Neuronal stem cell (in vitro differentiated cells): ENCODE data around the gene NEK10.

ENCODE experiments used
- DNase-seq: peaks from one replicate; pipeline ENCODE4 v3.0.0-alpha.2; 2013; ENCODE audit warnings: low spot score
- H2AFZ ChIP-seq: one replicate; pipeline ENCODE4 v1.6.1; 2013; ENCODE audit warnings: mild to moderate bottlenecking, low read length, inconsistent platforms
- H2AK5ac ChIP-seq: 2 replicates; pipeline ENCODE4 v1.6.1; 2013; ENCODE audit warnings: low read depth, mild to moderate bottlenecking, inconsistent platforms, low read length, moderate library complexity, mixed read lengths
- H2BK120ac ChIP-seq: 2 replicates; pipeline ENCODE4 v1.6.1; 2013; ENCODE audit warnings: low read depth, mild to moderate bottlenecking, inconsistent platforms, low read length, moderate library complexity, mixed read lengths
- H2BK12ac ChIP-seq: one replicate; pipeline ENCODE4 v1.6.1; 2013; ENCODE audit warnings: low read length, inconsistent platforms
- H2BK15ac ChIP-seq: 2 replicates; pipeline ENCODE4 v1.6.1; 2013; ENCODE audit warnings: mild to moderate bottlenecking, low read length, inconsistent platforms, mixed read lengths
- H2BK5ac ChIP-seq: one replicate; pipeline ENCODE4 v1.6.1; 2013; ENCODE audit warnings: inconsistent platforms, mild to moderate bottlenecking, low read length, moderate library complexity
- H3K14ac ChIP-seq: one replicate; pipeline ENCODE4 v1.6.1; 2013; ENCODE audit warnings: low read length, inconsistent platforms
- H3K18ac ChIP-seq: 2 replicates; pipeline ENCODE4 v1.6.1; 2013; ENCODE audit warnings: low read length, inconsistent platforms
- H3K23ac ChIP-seq: 2 replicates; pipeline ENCODE4 v1.6.1; 2013; ENCODE audit warnings: low read depth, mild to moderate bottlenecking, mixed read lengths, low read length, inconsistent platforms; ENCODE audit not compliant: poor library complexity
- H3K27ac ChIP-seq: replicated peaks from 3 replicates; pipeline ENCODE4 v1.5.1; 2013; ENCODE audit warnings: low read length, inconsistent platforms
- H3K27me3 ChIP-seq, 3 experiments: 2 replicates each; pipeline ENCODE4 v1.6.1; 2013; ENCODE audit warnings: low read length in 3 of 3, mild to moderate bottlenecking in 2 of 3, inconsistent platforms in 1 of 3, low read depth in 1 of 3, mixed read lengths in 1 of 3, moderate library complexity in 1 of 3; ENCODE audit not compliant: control insufficient read depth in 3 of 3, insufficient read depth in 3 of 3
- H3K36me3 ChIP-seq, 2 donors: replicated peaks in 1 of 2; 2 replicates each; pipeline ENCODE4 v1.6.1; 2013; ENCODE audit warnings: low read length in 2 of 2; ENCODE audit not compliant: control insufficient read depth in 2 of 2, insufficient read depth in 2 of 2
- H3K4ac ChIP-seq: 2 replicates; pipeline ENCODE4 v1.6.1; 2013; ENCODE audit warnings: inconsistent platforms, mild to moderate bottlenecking, low read length, moderate library complexity
- H3K4me1 ChIP-seq, 2 donors: 1 replicate in 1 of 2; 2 replicates in 1 of 2; pipeline ENCODE4 v1.6.1; 2013; ENCODE audit warnings: low read length in 2 of 2, low read depth in 1 of 2; ENCODE audit not compliant: control insufficient read depth in 2 of 2, insufficient read depth in 1 of 2
- H3K4me2 ChIP-seq: one replicate; pipeline ENCODE4 v1.6.1; 2013; ENCODE audit warnings: mild to moderate bottlenecking, low read length, inconsistent platforms; ENCODE audit not compliant: insufficient read depth, poor library complexity, severe bottlenecking
- H3K4me3 ChIP-seq, 2 donors: 2 replicates each; pipeline ENCODE4 v1.5.1; 2013; ENCODE audit warnings: low read length in 2 of 2, mild to moderate bottlenecking in 2 of 2, inconsistent platforms in 1 of 2, moderate library complexity in 1 of 2
- H3K79me1 ChIP-seq: one replicate; pipeline ENCODE4 v1.6.1; 2013; ENCODE audit warnings: low read depth, mild to moderate bottlenecking, inconsistent platforms, low read length, moderate library complexity
- H3K9ac ChIP-seq: one replicate; pipeline ENCODE4 v1.6.1; 2013; ENCODE audit warnings: mild to moderate bottlenecking, low read depth, low read length, inconsistent platforms; ENCODE audit not compliant: poor library complexity
- H3K9me3 ChIP-seq, 2 donors: replicated peaks in 1 of 2; 2 replicates each; pipeline versions ENCODE3 to v1.6.1; 2013; ENCODE audit warnings: low read length in 2 of 2, mild to moderate bottlenecking in 2 of 2, inconsistent platforms in 1 of 2, low read depth in 1 of 2, mixed read lengths in 1 of 2, moderate library complexity in 1 of 2; ENCODE audit not compliant: control insufficient read depth in 2 of 2, insufficient read depth in 1 of 2
- H4K8ac ChIP-seq: one replicate; pipeline ENCODE4 v1.6.1; 2013; ENCODE audit warnings: low read depth, mild to moderate bottlenecking, inconsistent platforms, low read length, moderate library complexity
- H4K91ac ChIP-seq: one replicate; pipeline ENCODE4 v1.6.1; 2013; ENCODE audit warnings: low read length, low read depth, mild to moderate bottlenecking, inconsistent platforms; ENCODE audit not compliant: poor library complexity
- WGBS, 2 donors: extraction: QIAGEN DNeasy Blood & Tissue Kit; methylation state at CpG; one replicate each; pipeline ENCODE4 v1.1.7; 2013; ENCODE audit warnings: missing lambda C conversion rate in 2 of 2, mixed read lengths in 1 of 2; ENCODE audit not compliant: insufficient read length in 2 of 2, insufficient replicate concordance in 1 of 2; ENCODE audit errors: extremely low coverage in 2 of 2; 5-methylcytosine and 5-hydroxymethylcytosine counted together

Gene NEK10

DNA sequence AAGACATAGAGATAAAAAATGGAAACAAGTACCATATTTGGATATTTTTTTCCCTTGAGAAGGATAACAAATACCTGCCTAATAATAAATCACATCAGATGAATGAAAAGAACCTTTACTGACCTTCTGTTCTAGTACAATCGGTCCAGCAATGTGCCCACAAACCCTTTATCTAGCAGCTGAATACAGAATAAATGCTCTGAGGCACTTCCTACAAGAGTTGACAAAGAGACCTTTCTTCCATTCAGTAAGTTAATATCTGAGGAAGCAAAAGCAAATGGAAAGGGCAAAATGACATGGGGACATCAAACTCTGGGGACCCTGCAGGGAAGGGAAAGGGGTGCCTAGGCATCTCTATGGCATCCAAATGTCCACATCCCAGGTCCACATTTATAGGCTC, 115.8 kb downstream of the NEK10 start:
- no peaks in the 10 kb centered on the region for H3K4me1 ChIP-seq
- no peak overlapping the region for H3K9ac ChIP-seq
- H2BK12ac ChIP-seq = no peak overlapping the region
- H2BK15ac ChIP-seq = no peak overlapping the region
- H3K9me3 ChIP-seq = no peaks in the 10 kb centered on the region
- no peak overlapping the region for H3K14ac ChIP-seq
- no peaks in the 10 kb centered on the region for H3K79me1 ChIP-seq
- no peak overlapping the region for H4K91ac ChIP-seq
- H3K4me2 ChIP-seq = no peak overlapping the region
- WGBS, 2 donors = no CpG with 5 or more reads among the region's 1 CpG
- H2BK120ac ChIP-seq = no peak overlapping the region
- H3K18ac ChIP-seq = no peak overlapping the region
- no peak for DNase-seq
- H3K27ac ChIP-seq = no peak overlapping the region
- H3K4ac ChIP-seq = no peak overlapping the region
- no peaks in the 10 kb centered on the region for H3K36me3 ChIP-seq
- no peak overlapping the region for H3K23ac ChIP-seq
- H2BK5ac ChIP-seq = no peak overlapping the region
- H3K4me3 ChIP-seq = no peak overlapping the region
- no peak overlapping the region for H2AFZ ChIP-seq
- no peak overlapping the region for H2AK5ac ChIP-seq
- H3K27me3 ChIP-seq = no peaks in the 10 kb centered on the region
- no peak overlapping the region for H4K8ac ChIP-seq

DNA sequence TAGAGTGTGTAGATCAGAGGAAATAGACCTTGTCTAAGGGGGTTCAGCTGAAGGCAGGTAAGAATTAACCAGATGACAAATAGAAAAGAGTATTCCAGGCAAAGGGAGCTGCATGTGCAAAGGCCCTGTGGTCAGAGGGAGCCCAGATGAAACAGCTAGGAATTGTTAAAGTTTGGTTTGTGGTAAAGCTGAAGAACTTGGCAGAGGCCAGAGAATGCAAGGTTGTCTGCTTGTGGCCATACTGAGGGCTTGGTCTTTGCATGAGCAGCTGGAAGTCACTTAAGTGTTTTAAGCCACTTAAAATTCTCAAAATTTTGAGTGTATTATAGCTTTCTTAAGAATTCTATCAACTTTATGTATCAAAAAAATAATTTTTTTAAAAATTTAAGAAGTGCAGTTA, 116.5 kb downstream of the NEK10 start:
- no peak overlapping the region for H2AFZ ChIP-seq
- H2BK12ac ChIP-seq = no peak overlapping the region
- no peak overlapping the region for H2BK15ac ChIP-seq
- no peak overlapping the region for H3K18ac ChIP-seq
- no peaks in the 10 kb centered on the region for H3K4me1 ChIP-seq
- no peak overlapping the region for H3K23ac ChIP-seq
- no peak overlapping the region for H3K14ac ChIP-seq
- H3K79me1 ChIP-seq = no peaks in the 10 kb centered on the region
- H3K9ac ChIP-seq = no peak overlapping the region
- H2BK120ac ChIP-seq = no peak overlapping the region
- H2AK5ac ChIP-seq = no peak overlapping the region
- H3K4ac ChIP-seq = no peak overlapping the region
- no peak overlapping the region for H4K91ac ChIP-seq
- no peak overlapping the region for H3K4me3 ChIP-seq
- no peaks in the 10 kb centered on the region for H3K27me3 ChIP-seq
- H3K9me3 ChIP-seq = no peaks in the 10 kb centered on the region
- H2BK5ac ChIP-seq = no peak overlapping the region
- no peak overlapping the region for H4K8ac ChIP-seq
- H3K27ac ChIP-seq = no peak overlapping the region
- H3K4me2 ChIP-seq = no peak overlapping the region
- DNase-seq = no peak
- H3K36me3 ChIP-seq = no peaks in the 10 kb centered on the region

DNA sequence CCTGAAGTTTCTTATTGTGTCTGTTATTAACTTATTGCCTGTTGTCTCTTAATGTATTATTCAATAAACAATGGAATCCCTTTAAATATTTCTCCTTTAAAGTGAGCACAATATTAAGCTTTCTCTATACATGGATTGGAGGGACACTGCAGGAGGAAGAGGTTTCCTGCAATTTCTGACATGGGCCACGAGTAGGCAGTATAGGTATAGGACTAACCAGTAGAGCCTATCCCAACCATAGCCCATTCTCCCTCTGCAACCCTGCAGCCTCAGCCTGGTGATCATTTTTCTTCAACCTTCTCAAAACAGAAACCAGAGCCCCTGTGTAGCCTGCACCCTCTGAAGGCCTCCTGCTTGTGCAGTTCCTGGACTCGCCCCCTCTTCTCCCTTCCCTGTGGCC, 124.8 kb downstream of the NEK10 start:
- Histone ChIP-seq H2AK5ac (no peak overlapping the region), H3K14ac (no peak overlapping the region), H3K27ac (no peak overlapping the region), H2BK15ac (no peak overlapping the region), H2AFZ (no peak overlapping the region), H2BK5ac (no peak overlapping the region), H4K8ac (no peak overlapping the region), H3K79me1 (no peaks in the 10 kb centered on the region), H2BK12ac (no peak overlapping the region), H4K91ac (no peak overlapping the region), H3K18ac (no peak overlapping the region), H3K9me3 (peaks cover 0 to 2% of the 10 kb centered on the region in 2 donors), H3K23ac (no peak overlapping the region), H3K4ac (no peak overlapping the region), H3K4me1 (no peaks in the 10 kb centered on the region), H3K36me3 (no peaks in the 10 kb centered on the region), H3K27me3 (no peaks in the 10 kb centered on the region), H3K4me2 (no peak overlapping the region), H3K4me3 (no peak overlapping the region), H2BK120ac (no peak overlapping the region), H3K9ac (no peak overlapping the region)
- no peak for DNase-seq
- WGBS, 2 donors = no CpG with 5 or more reads among the region's 2 CpGs

DNA sequence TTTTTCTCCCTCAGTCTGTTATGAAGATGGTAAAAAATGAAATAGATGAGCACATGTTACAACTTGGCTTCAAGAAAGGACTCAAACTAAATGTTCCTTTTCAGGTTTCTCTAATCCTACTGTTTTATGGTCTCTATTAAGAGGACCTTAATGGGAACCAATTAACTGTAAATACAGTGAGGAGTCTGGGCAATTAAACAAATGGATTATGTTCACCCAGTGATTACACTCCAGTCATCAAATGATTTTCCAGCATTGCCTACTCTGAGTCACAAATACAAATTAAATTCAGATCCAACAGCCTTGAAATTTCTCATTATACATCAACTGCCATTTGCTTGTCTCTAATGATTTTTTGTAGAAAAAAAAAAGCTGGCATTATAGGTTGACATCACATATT, 129.2 kb downstream of the NEK10 start:
- Histone ChIP-seq H2BK12ac (no peak overlapping the region), H3K4me3 (no peak overlapping the region), H3K4me2 (no peak overlapping the region), H3K9me3 (peaks cover 4 to 8% of the 10 kb centered on the region in 2 donors), H4K8ac (no peak overlapping the region), H2BK5ac (no peak overlapping the region), H3K27me3 (no peaks in the 10 kb centered on the region), H3K79me1 (no peaks in the 10 kb centered on the region), H2BK120ac (no peak overlapping the region), H3K4me1 (no peaks in the 10 kb centered on the region), H3K4ac (no peak overlapping the region), H3K36me3 (no peaks in the 10 kb centered on the region), H3K9ac (no peak overlapping the region), H3K27ac (no peak overlapping the region), H2AFZ (no peak overlapping the region), H3K14ac (no peak overlapping the region), H2BK15ac (no peak overlapping the region), H4K91ac (no peak overlapping the region), H2AK5ac (no peak overlapping the region), H3K23ac (no peak overlapping the region), H3K18ac (no peak overlapping the region)
- DNase-seq = no peak
